Peyer's patch (tissue), 4 donors: ENCODE results near the gene CDRT15. TPM values are rescaled to one million over a fixed set of nuclear protein-coding genes. Genes with fewer than 3 reads are reported as not detected.

ENCODE experiments used
- DNase-seq, 3 donors: peaks; one replicate each; pipeline ENCODE4 v3.0.0-alpha.2; 2017 to 2019
- H3K27ac ChIP-seq, 4 donors: fragments of 200-600 bp; sonication (generic); one replicate each; pipeline ENCODE4 v1.5.1; 2016 to 2019
- H3K27me3 ChIP-seq, 2 donors: fragments of 200-600 bp; sonication (generic); one replicate each; pipeline ENCODE4 v1.5.1; 2019
- H3K36me3 ChIP-seq, 3 donors: fragments of 200-600 bp; sonication (generic); one replicate each; pipeline ENCODE4 v1.5.1; 2016 to 2019
- H3K4me1 ChIP-seq, 4 donors: fragments of 200-600 bp; sonication (generic); one replicate each; pipeline ENCODE4 v1.5.1; 2016 to 2019
- H3K4me3 ChIP-seq, 4 donors: fragments of 200-600 bp; sonication (generic); 1 replicate in 3 of 4; 2 replicates in 1 of 4; pipeline ENCODE4 v1.5.1; 2016 to 2019; ENCODE audit warnings: mild to moderate bottlenecking in 1 of 4
- H3K9me3 ChIP-seq, 4 donors: fragments of 200-600 bp; sonication (generic); one replicate each; pipeline ENCODE4 v1.5.1; 2016 to 2019; ENCODE audit warnings: mild to moderate bottlenecking in 1 of 4
- POLR2A ChIP-seq, 2 donors: fragments of 450-650 bp; IDR thresholded peaks; one replicate each; pipeline ENCODE4 v1.5.1; 2017; ENCODE audit warnings: antibody characterized with exemption in 2 of 2, mild to moderate bottlenecking in 2 of 2, moderate library complexity in 2 of 2
- total RNA-seq, 4 donors: library from RNA; depleted of rRNA; stranded (reverse); fragments of >200 nt; gene quantifications; one replicate each; pipeline ENCODE4 v1.1.0, GENCODE V29; 2016
- TF ChIP-seq, protein P1 (sequence below), 6 experiments: fragments of 450-650 bp in 4 of 6; fragments of 200-600 bp in 2 of 6; sonication (generic) in 1 of 6; IDR thresholded peaks; one replicate each; pipeline ENCODE4 v1.5.1; 2017 to 2019; ENCODE audit warnings: antibody characterized with exemption in 6 of 6, mild to moderate bottlenecking in 3 of 6, moderate library complexity in 1 of 6

The CDRT15 gene
- total RNA-seq, 4 donors from 2014 or later, result not detected

DNA sequence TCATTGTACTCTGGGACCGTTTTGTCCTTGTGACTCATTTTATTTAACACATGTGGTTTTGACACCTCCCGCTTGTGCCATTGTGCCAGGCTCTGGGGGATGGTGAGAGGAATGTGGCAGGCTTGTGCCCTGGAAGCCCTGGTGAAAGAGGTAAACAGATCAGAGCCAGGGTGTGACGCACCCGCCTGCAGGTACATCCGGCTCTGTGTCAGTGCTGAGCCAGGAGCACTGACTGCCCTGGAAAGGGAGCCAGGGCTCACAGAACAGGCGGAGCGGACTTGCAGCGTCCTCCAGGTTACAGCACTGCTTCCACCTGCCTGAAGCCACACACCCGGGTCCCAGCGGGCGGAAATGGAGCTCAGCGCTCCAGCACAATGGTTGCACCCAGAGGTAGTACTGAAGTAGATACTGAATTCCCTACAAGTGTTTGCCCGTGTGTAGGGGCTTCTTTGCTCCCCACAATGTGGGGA is 30.6 kb downstream of the CDRT15 start:
- peaks cover 0 to 18% (median 5%) of the 10 kb centered on the region in 4 donors for H3K4me1 ChIP-seq
- TF ChIP-seq POLR2A (IDR thresholded peaks at IDR 0.05), result no peak
- TF ChIP-seq, protein P1, sequence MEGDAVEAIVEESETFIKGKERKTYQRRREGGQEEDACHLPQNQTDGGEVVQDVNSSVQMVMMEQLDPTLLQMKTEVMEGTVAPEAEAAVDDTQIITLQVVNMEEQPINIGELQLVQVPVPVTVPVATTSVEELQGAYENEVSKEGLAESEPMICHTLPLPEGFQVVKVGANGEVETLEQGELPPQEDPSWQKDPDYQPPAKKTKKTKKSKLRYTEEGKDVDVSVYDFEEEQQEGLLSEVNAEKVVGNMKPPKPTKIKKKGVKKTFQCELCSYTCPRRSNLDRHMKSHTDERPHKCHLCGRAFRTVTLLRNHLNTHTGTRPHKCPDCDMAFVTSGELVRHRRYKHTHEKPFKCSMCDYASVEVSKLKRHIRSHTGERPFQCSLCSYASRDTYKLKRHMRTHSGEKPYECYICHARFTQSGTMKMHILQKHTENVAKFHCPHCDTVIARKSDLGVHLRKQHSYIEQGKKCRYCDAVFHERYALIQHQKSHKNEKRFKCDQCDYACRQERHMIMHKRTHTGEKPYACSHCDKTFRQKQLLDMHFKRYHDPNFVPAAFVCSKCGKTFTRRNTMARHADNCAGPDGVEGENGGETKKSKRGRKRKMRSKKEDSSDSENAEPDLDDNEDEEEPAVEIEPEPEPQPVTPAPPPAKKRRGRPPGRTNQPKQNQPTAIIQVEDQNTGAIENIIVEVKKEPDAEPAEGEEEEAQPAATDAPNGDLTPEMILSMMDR (IDR thresholded peaks at IDR 0.05), result no peak
- H3K27me3 ChIP-seq, result no peaks in the 10 kb centered on the region
- DNase-seq, result peak in 2 of 3 donors; percentile 85
- no peak overlapping the region for H3K4me3 ChIP-seq
- peaks cover 0 to 28% (median 0%) of the 10 kb centered on the region in 3 donors for H3K36me3 ChIP-seq
- no peak overlapping the region for H3K27ac ChIP-seq
- no peaks in the 10 kb centered on the region for H3K9me3 ChIP-seq

DNA sequence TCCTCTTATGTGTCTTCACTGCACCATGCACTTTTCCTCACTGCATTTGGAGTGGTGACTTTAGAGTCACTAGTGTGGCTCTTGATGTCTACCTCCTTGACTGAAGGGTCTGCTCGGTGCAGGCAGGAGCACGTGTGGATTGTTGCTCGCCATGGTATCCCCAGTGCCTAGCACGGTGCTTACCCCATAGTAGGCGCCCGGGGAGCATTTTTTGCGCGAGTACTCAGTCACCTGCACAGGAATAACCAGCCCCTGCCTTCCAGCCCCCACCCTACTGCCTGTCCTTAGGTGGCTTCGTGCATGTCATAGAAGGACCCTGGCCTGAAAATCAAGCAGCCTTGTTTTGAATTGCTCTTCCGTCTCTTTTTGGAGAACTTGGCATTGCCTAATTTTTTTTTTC is 31.3 kb downstream of the CDRT15 start:
- H3K27ac ChIP-seq, result no peak overlapping the region
- DNase-seq, result no peak
- peaks cover 0 to 24% (median 5%) of the 10 kb centered on the region in 4 donors for H3K4me1 ChIP-seq
- no peaks in the 10 kb centered on the region for H3K27me3 ChIP-seq
- H3K9me3 ChIP-seq, result no peaks in the 10 kb centered on the region
- H3K36me3 ChIP-seq, result peaks cover 0 to 28% (median 0%) of the 10 kb centered on the region in 3 donors
- TF ChIP-seq POLR2A (IDR thresholded peaks at IDR 0.05), result no peak
- TF ChIP-seq, protein P1 (IDR thresholded peaks at IDR 0.05), result no peak
- no peak overlapping the region for H3K4me3 ChIP-seq

DNA sequence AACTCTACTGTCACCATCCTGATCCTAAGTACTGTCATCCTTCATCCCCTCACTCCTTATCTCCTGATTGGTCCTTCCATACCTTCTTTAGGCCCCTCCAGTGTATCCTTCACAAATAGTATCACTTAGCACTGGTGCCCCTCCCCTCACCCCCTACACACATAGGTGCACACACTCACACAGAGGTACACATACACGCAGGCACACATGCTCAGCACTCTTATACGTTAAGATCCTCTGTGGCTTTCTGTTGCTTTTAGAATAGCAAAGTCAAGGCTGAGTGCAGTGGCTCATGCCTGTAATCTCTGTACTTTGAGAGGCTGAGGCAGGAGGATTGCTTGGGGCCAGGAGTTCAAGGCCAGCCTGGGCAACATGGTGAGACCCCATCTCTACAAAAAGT is 32.1 kb downstream of the CDRT15 start:
- no peak for TF ChIP-seq POLR2A (IDR thresholded peaks at IDR 0.05)
- H3K4me1 ChIP-seq, result peaks cover 0 to 33% (median 5%) of the 10 kb centered on the region in 4 donors
- DNase-seq, result no peak
- peaks cover 0 to 23% (median 0%) of the 10 kb centered on the region in 3 donors for H3K36me3 ChIP-seq
- no peaks in the 10 kb centered on the region for H3K9me3 ChIP-seq
- no peak overlapping the region for H3K4me3 ChIP-seq
- no peak overlapping the region for H3K27ac ChIP-seq
- no peaks in the 10 kb centered on the region for H3K27me3 ChIP-seq

DNA sequence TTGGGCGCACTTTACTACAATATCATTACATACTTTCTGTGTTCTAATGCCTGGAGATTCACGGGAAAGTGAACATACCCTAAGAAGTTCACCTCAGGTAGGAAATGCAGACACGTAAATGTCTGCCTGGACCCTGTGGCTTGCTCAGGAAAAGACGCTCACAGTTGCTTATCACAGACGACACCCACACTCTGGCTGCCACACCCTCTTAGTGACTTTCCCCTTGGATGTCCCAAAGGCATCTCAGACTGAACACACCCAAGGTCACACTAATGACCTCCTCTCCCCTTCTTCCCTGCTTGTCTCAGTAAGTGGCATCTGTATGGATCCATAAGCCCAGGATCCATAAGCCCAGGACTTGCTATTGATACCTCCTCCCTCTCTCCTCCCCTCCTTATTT is 32.6 kb downstream of the CDRT15 start:
- Histone ChIP-seq H3K4me3 (no peak overlapping the region), H3K27me3 (no peaks in the 10 kb centered on the region), H3K27ac (no peak overlapping the region), H3K36me3 (peaks cover 0 to 21% (median 0%) of the 10 kb centered on the region in 3 donors), H3K4me1 (peaks cover 0 to 36% (median 5%) of the 10 kb centered on the region in 4 donors), H3K9me3 (no peaks in the 10 kb centered on the region)
- DNase-seq, result no peak
- TF ChIP-seq, protein P1 (IDR thresholded peaks at IDR 0.05), result no peak
- TF ChIP-seq POLR2A (IDR thresholded peaks at IDR 0.05), result no peak

DNA sequence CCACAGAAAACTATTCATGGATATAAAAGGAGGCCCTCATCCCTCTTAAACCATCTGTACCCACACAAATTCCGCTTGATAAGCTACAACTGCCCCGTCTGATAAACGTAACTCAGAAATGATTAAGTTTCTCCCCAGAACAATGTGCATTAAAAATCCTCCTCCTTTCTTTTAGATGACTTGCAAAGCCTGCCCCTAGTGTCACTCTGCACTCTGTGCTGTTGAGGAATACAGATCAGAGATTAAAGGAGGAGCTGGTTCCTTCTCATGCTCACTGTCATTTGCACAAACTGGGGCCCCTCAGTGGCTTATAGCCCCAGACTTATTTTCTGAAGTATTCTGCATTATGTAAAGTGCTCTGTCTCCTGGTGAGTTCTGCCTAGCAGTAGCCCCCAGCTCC is 33.3 kb downstream of the CDRT15 start:
- Histone ChIP-seq H3K4me1 (peaks cover 0 to 37% (median 5%) of the 10 kb centered on the region in 4 donors), H3K4me3 (no peak overlapping the region), H3K27me3 (no peaks in the 10 kb centered on the region), H3K36me3 (peaks cover 0 to 17% (median 0%) of the 10 kb centered on the region in 3 donors), H3K27ac (peak overlapping the region in 1 of 4 donors; percentile 60), H3K9me3 (no peaks in the 10 kb centered on the region)
- DNase-seq, result no peak
- TF ChIP-seq POLR2A (IDR thresholded peaks at IDR 0.05), result no peak
- TF ChIP-seq, protein P1 (IDR thresholded peaks at IDR 0.05), result peak in 3 of 6 experiments; percentile 10 to 42 (median 25)

DNA sequence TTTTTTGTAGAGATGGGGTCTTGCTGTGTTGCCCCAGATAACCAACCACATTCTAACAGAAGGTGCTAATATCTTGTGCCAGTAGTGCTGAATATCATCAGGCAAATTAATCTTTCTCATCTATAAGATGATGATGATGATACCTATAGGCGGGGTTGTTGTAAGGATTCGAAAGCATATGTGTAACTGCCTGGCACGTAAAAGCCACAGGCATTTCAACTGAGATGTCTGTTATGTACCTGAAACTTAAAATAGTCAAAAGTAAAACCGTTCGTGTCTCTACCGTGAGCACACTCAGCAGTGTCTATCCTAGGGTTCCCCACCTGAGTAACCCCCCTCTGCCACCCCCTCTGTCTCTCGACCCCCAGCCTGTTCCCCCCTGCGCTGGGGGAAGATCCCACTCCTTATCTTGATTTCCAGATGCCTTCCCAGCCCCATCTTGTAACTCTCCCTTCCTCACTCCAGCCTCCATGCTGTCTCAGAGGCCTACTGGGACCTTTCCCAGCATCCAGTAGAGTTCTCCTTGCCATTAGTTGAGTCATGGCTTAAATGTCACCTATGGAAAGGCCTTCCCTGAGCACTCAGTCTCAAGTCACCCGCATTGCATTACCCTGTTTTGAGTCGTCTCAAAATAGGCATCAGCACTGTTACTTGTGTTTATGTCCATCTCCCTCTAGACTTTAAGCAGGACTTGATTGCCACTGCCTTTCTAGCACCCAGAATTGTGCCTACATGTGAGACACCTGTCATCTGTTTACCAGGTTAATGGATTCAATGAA is 34.1 kb downstream of the CDRT15 start:
- Histone ChIP-seq H3K27me3 (no peaks in the 10 kb centered on the region), H3K4me1 (peaks cover 0 to 37% (median 5%) of the 10 kb centered on the region in 4 donors), H3K36me3 (peaks cover 0 to 9% (median 0%) of the 10 kb centered on the region in 3 donors), H3K9me3 (no peaks in the 10 kb centered on the region), H3K4me3 (no peak overlapping the region), H3K27ac (peak overlapping the region in 2 of 4 donors; percentile 45 to 60)
- DNase-seq, result no peak
- TF ChIP-seq, protein P1 (IDR thresholded peaks at IDR 0.05), result no peak
- TF ChIP-seq POLR2A (IDR thresholded peaks at IDR 0.05), result no peak
